GM12873 (cell line): ENCODE data around the gene MAOB.

Experiments used
- TF ChIP-seq, protein P1 (sequence below): IDR thresholded peaks from 2 replicates; pipeline ENCODE4 v1.5.1; 2012; ENCODE audit warnings: low read depth, mild to moderate bottlenecking, moderate library complexity, low read length, control low read depth; ENCODE audit not compliant: insufficient read depth; ENCODE audit errors: missing control alignments

The MAOB gene

DNA sequence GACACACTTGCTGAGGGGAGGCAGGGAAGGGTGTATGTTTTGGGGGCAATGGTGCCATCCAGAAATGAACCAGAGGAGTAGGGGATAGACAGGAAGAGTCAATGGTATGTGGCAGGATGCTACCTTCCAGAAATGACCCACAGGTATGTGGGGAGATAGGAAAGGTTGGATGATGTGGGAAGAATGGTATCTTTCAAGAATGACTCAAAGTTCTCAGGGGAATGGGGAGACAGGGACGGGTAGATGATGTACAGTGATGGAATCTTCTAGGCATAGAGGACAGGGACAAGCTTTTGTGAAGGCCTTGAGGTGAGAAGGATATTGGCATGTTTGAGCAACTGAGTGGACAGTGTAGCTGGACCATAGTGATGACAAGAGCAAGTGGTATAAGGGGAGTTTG, 161.3 kb downstream of the MAOB start:
- TF ChIP-seq, protein P1, sequence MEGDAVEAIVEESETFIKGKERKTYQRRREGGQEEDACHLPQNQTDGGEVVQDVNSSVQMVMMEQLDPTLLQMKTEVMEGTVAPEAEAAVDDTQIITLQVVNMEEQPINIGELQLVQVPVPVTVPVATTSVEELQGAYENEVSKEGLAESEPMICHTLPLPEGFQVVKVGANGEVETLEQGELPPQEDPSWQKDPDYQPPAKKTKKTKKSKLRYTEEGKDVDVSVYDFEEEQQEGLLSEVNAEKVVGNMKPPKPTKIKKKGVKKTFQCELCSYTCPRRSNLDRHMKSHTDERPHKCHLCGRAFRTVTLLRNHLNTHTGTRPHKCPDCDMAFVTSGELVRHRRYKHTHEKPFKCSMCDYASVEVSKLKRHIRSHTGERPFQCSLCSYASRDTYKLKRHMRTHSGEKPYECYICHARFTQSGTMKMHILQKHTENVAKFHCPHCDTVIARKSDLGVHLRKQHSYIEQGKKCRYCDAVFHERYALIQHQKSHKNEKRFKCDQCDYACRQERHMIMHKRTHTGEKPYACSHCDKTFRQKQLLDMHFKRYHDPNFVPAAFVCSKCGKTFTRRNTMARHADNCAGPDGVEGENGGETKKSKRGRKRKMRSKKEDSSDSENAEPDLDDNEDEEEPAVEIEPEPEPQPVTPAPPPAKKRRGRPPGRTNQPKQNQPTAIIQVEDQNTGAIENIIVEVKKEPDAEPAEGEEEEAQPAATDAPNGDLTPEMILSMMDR, result no peak

DNA sequence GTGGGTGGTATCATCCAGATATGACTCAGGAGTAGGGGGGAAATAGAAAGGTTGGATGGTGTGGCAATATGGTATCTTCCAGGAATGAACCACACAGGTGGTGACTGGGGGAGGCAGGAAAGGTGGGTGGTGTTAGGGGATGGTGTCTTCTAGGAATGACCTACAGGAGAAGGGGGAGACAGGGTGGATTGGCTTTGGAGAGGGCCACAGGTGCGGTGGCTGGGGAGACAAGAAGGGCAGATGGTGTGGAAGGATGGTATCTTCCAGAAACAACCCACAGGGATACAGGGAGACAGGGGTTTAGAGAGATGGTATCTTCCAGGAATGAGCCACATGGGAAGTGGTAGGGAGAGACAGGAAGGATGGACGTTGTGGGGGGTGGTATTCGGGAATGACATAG, 162.2 kb downstream of the MAOB start:
- TF ChIP-seq, protein P1, result no peak

DNA sequence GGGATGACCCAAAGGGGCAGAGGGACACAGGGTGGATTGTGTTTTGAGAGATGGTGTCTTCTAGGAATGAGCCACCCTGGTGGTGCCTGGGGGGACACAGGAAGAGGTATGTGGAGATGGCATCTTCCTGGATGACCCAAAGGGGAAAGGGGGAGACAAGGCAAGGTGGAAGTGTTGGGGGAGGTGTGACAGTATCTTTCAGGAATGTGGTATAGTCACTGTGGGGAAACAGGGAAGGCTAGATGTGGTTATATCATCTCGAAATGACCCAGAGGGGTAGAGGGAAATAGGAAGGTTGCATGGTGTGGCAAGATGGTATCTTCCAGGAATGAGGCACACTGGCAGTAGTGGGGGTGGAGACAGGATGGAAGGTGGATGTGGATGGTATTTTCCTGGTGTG, 163.3 kb downstream of the MAOB start:
- TF ChIP-seq, protein P1, result no peak

GRCh38 chrX:43718546-43718945, 163.7 kb downstream of the MAOB start:
- TF ChIP-seq, protein P1, result no peak

DNA sequence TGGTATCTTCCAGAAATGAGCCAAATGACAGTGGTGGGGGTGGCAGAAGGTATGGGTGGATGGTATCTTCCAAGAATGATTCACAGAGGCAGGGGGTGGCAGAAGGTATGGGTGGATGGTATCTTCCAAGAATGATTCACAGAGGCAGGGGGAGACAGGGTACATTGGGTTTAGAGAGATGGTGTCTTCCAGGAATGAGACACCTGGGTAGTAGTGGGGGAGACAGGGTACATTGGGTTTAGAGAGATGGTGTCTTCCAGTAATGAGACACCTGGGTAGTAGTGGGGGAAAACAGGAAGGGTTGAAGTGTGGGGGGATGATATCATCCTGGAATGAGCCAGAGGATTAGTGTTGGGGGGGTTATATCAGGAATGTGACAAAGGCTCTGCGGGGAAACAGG, 164.2 kb downstream of the MAOB start:
- TF ChIP-seq, protein P1, result no peak

DNA sequence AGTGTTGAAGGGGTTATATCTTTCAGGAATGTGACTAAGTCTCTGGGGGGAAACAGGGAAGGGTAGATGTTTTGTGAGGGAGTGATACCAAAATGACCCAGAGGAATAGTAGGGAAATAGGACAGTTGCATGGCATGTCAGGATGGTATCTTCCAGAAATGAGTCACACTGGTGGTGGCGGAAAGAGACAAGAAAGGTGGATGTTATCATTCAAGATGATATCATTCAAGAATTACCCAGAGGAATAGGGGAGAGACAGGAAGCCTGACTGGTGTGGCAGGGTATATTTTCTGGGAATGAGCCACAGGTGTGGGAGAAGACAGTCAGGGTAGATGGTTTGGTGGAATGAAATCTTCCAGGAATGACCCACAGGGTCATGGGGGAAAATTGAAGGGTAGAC, 165.1 kb downstream of the MAOB start:
- TF ChIP-seq, protein P1, result no peak

GRCh38 chrX:43716696-43717095, 165.6 kb downstream of the MAOB start:
- TF ChIP-seq, protein P1, result no peak
